Fibroblast of skin of right biceps (primary cell): ENCODE measurements around the gene AVEN.
A peak's percentile ranks its signal among the peaks of the same experiment; 100 is the strongest.

Source experiments
- DNase-seq: peaks from one replicate; pipeline ENCODE4 v3.0.0-alpha.2; 2013

Gene AVEN

GRCh38 chr15:33980159-33980558 lies 58.8 kb downstream of the AVEN start:
- DNase-seq: no peak

- no peak for DNase-seq
Observed at GRCh38 chr15:33975022-33975565, 63.9 kb downstream of the AVEN start.

GRCh38 chr15:33971811-33972210 lies 67.2 kb downstream of the AVEN start:
- no peak for DNase-seq

- DNase-seq: no peak
Observed at GRCh38 chr15:33968821-33969220, 70.2 kb downstream of the AVEN start.

- DNase-seq: no peak
Observed at GRCh38 chr15:33968224-33968623, 70.8 kb downstream of the AVEN start, which contains the start of gene CHRM5. CHRM5 (plus strand) TSS chr15:33968497; CDS start chr15:34062718, 94,221 bp downstream.

GRCh38 chr15:33964665-33965040 lies 74.4 kb downstream of the AVEN start:
- DNase-seq: no peak

- DNase-seq: peak; percentile 42
Observed at GRCh38 chr15:33963831-33964664, 75.0 kb downstream of the AVEN start.

- no peak for DNase-seq
Observed at GRCh38 chr15:33960549-33960935, 78.5 kb downstream of the AVEN start.

- DNase-seq: no peak
Observed at GRCh38 chr15:33959844-33960548, 79.0 kb downstream of the AVEN start.

- no peak for DNase-seq
Observed at GRCh38 chr15:33956397-33956796, 82.6 kb downstream of the AVEN start.

GRCh38 chr15:33955945-33956344 lies 83.1 kb downstream of the AVEN start:
- no peak for DNase-seq

GRCh38 chr15:33946152-33946551 lies 92.9 kb downstream of the AVEN start:
- no peak for DNase-seq

GRCh38 chr15:33941279-33942063 lies 97.5 kb downstream of the AVEN start:
- DNase-seq: no peak

- DNase-seq: peak; percentile 83
Observed at GRCh38 chr15:33934921-33935320, 104.1 kb downstream of the AVEN start.

GRCh38 chr15:33934396-33934795 lies 104.6 kb downstream of the AVEN start:
- DNase-seq: peak; percentile 12

GRCh38 chr15:33932734-33933133 lies 106.3 kb downstream of the AVEN start:
- DNase-seq: no peak

GRCh38 chr15:33926260-33926659 lies 112.7 kb downstream of the AVEN start:
- DNase-seq: no peak

GRCh38 chr15:33923446-33923845 lies 115.6 kb downstream of the AVEN start:
- no peak for DNase-seq

GRCh38 chr15:33915571-33916407 lies 123.2 kb downstream of the AVEN start:
- DNase-seq: no peak

- DNase-seq: peak; percentile 21
Observed at GRCh38 chr15:33913459-33913858, 125.5 kb downstream of the AVEN start.

GRCh38 chr15:33912326-33912725 lies 126.7 kb downstream of the AVEN start:
- no peak for DNase-seq

GRCh38 chr15:33910741-33911140 lies 128.3 kb downstream of the AVEN start:
- DNase-seq: peak; percentile 70
